HL-60 (cell line): ENCODE measurements around the gene ANO7.

Experiments
- POLR2AphosphoS5 ChIP-seq: IDR thresholded peaks from 2 replicates; pipeline ENCODE4 v1.6.1; 2012; ENCODE audit warnings: low read depth
- SPI1 ChIP-seq: IDR thresholded peaks from 2 replicates; pipeline ENCODE4 v1.6.1; 2012; ENCODE audit warnings: low read depth, mild to moderate bottlenecking, borderline replicate concordance
- TF ChIP-seq, protein P1 (sequence below): IDR thresholded peaks from one replicate; pipeline ENCODE4 v1.5.1; 2011; ENCODE audit warnings: low read length, control low read depth, inconsistent platforms; ENCODE audit not compliant: insufficient read depth

DNA sequence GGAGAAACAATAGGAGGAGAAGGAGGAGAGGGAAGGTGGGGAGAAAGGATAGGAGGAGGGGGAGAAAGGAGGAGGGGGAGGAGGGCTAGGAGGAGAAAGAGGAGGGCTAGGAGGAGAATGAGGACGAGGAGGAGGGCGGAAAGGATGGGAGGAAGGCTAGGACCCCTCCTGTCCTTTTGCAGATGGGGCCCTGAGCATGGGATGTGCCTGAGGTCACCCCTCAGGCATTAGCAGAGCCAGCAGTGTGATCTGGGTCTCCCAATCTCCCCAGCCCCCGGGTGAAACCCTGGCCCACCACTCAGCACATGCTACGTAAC, 601 bp upstream of the ANO7 start:
- TF ChIP-seq, protein P1, sequence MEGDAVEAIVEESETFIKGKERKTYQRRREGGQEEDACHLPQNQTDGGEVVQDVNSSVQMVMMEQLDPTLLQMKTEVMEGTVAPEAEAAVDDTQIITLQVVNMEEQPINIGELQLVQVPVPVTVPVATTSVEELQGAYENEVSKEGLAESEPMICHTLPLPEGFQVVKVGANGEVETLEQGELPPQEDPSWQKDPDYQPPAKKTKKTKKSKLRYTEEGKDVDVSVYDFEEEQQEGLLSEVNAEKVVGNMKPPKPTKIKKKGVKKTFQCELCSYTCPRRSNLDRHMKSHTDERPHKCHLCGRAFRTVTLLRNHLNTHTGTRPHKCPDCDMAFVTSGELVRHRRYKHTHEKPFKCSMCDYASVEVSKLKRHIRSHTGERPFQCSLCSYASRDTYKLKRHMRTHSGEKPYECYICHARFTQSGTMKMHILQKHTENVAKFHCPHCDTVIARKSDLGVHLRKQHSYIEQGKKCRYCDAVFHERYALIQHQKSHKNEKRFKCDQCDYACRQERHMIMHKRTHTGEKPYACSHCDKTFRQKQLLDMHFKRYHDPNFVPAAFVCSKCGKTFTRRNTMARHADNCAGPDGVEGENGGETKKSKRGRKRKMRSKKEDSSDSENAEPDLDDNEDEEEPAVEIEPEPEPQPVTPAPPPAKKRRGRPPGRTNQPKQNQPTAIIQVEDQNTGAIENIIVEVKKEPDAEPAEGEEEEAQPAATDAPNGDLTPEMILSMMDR: no peak
- TF ChIP-seq POLR2AphosphoS5: no peak
- no peak for TF ChIP-seq SPI1
